ENCODE measurements around the gene LTA.

DNA sequence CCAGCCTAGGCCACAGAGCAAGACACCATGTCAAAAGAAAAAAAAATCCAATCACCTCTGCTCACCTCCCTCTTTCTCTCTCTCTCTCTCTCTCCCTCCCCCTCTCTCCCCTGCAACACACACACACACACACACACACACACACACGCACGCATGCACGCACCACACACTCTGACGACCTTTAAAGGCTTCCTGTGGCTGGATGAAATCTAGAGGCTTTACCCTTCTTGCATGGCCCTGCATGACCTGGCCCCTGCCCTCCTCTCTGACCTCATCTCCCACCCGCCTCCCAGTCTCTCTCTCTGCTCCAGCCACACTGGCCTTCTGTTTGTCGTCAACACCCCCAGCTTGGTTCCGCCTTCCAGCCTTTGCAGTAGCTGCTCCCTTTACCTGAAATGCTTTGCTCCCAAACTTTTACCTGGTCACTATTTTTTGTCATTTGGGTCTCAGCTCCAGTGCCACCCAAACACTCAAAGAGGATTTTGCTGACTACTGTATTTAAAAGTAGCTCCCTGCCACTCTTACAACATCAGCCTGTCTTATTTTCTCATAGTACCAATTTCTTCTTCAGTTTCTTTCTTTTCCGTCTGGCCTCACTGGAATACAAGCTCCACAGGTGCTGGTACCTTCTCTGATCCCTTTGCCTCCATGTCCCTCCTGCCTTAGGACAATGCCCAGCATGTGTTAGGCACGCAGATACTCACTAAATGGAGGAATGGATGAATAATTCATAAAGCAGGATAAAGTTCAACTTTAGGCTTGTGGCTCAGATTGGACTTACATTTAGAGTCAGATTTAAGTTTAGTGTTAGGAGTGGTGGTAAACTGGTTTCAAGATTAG, 4.3 kb upstream of the LTA start:
- TF ChIP-seq, protein P1, sequence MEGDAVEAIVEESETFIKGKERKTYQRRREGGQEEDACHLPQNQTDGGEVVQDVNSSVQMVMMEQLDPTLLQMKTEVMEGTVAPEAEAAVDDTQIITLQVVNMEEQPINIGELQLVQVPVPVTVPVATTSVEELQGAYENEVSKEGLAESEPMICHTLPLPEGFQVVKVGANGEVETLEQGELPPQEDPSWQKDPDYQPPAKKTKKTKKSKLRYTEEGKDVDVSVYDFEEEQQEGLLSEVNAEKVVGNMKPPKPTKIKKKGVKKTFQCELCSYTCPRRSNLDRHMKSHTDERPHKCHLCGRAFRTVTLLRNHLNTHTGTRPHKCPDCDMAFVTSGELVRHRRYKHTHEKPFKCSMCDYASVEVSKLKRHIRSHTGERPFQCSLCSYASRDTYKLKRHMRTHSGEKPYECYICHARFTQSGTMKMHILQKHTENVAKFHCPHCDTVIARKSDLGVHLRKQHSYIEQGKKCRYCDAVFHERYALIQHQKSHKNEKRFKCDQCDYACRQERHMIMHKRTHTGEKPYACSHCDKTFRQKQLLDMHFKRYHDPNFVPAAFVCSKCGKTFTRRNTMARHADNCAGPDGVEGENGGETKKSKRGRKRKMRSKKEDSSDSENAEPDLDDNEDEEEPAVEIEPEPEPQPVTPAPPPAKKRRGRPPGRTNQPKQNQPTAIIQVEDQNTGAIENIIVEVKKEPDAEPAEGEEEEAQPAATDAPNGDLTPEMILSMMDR (IDR thresholded peaks at IDR 0.05), result no peak
- no peak for TF ChIP-seq POLR2A (IDR thresholded peaks at IDR 0.05)

Measured in uterus (tissue), 2 donors.